ENCODE data around the gene TTC28.

TTC28 gene

DNA sequence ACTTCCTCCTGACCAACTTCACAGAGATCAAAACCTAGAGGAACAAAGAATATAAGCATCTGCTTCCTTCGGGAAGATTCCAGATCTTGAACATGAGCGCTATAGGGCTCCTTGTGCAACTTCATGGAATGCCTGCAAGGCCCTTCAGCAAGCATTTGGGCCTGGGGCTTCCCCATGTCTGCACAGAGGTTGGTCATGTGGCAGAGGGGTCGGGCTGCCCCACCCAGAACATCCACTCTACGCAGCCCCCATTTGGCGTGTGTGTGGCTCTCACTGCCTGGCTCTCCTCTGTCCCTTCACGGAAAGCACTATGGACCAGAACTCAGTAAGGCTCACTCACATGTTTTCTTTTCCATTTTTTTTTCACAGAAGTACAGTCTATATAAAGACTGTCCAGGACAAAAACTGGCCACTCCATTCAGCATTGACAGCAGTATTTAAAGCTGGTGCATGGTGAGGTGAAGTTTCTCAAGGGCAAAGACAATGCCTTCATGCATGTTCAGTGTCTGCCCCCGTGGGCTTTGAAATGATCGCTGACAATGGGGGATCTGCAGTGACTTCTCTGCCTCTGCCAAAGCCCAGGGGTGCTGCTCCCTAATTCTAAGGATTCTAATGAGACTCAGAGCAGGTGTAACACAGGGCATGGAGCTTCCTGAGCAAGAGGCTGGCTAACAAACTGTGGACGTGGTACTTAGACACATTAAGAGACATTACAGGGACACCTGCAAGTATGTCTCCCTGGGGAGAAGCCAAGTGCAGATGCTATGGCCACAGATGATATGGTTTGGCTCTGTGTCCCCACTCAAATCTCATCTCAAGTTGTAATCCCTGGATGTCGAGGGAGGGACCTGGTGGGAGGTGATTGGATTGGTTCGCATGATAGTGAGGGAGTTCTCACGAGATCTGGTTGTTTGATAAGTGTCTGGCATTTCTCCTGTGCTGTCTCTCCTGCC, 694.0 kb downstream of the TTC28 start:
- POLR2A ChIA-PET: no interaction called here
- Histone ChIP-seq H3K9me3 (ENCODE audit: control insufficient read depth, insufficient read depth, low read depth, low read length) (no peaks in the 10 kb centered on the region), H3K27ac (ENCODE audit: extremely low read depth, low read depth, low read length) (no peak overlapping the region), H3K4me1 (ENCODE audit: control insufficient read depth, insufficient read depth, low read length) (peaks cover 5% of the 10 kb centered on the region), H3K4me3 (ENCODE audit: low read depth, low read length) (no peak overlapping the region), H3K36me3 (ENCODE audit: control insufficient read depth in 2 of 2, insufficient read depth in 1 of 2, low read length in 2 of 2) (peaks cover 0 to 61% of the 10 kb centered on the region in 2 experiments; a peak in 1 of 3 replicates)
- CTCF ChIA-PET: no interaction called here
- TF ChIP-seq ZNF266 (tag by site-specific recombination; IDR thresholded peaks at IDR 0.05; ENCODE audit: low read depth) (no peak), ZNF24 (tag by site-specific recombination; IDR thresholded peaks at IDR 0.05) (no peak), ZNF501 (tag by site-specific recombination; IDR thresholded peaks at IDR 0.05) (no peak), EGR2 (tag by site-specific recombination; IDR thresholded peaks at IDR 0.05; ENCODE audit: low read depth) (no peak), ZNF768 (tag by site-specific recombination; IDR thresholded peaks at IDR 0.05) (no peak), PRDM1 (tag by site-specific recombination; IDR thresholded peaks at IDR 0.05) (no peak), SCRT1 (tag by site-specific recombination; IDR thresholded peaks at IDR 0.05; ENCODE audit: borderline replicate concordance) (no peak), ZNF274 (IDR thresholded peaks at IDR 0.05; ENCODE audit: low read length) (no peak), ZNF274 (tag by site-specific recombination; IDR thresholded peaks at IDR 0.05; ENCODE audit: borderline replicate concordance) (no peak), SP2 (tag by site-specific recombination; IDR thresholded peaks at IDR 0.05) (no peak)
- TF ChIP-seq, protein P1, sequence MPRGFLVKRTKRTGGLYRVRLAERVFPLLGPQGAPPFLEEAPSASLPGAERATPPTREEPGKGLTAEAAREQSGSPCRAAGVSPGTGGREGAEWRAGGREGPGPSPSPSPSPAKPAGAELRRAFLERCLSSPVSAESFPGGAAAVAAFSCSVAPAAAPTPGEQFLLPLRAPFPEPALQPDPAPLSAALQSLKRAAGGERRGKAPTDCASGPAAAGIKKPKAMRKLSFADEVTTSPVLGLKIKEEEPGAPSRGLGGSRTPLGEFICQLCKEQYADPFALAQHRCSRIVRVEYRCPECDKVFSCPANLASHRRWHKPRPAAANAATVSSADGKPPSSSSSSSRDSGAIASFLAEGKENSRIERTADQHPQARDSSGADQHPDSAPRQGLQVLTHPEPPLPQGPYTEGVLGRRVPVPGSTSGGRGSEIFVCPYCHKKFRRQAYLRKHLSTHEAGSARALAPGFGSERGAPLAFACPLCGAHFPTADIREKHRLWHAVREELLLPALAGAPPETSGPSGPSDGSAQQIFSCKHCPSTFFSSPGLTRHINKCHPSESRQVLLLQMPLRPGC (tag by site-specific recombination; IDR thresholded peaks at IDR 0.05): no peak
- TF ChIP-seq, protein P2, sequence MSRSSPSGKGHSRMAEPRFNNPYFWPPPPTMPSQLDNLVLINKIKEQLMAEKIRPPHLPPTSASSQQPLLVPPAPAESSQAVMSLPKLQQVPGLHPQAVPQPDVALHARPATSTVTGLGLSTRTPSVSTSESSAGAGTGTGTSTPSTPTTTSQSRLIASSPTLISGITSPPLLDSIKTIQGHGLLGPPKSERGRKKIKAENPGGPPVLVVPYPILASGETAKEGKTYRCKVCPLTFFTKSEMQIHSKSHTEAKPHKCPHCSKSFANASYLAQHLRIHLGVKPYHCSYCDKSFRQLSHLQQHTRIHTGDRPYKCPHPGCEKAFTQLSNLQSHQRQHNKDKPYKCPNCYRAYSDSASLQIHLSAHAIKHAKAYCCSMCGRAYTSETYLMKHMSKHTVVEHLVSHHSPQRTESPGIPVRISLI (tag by site-specific recombination; IDR thresholded peaks at IDR 0.05): no peak
- TF ChIP-seq, protein P3, sequence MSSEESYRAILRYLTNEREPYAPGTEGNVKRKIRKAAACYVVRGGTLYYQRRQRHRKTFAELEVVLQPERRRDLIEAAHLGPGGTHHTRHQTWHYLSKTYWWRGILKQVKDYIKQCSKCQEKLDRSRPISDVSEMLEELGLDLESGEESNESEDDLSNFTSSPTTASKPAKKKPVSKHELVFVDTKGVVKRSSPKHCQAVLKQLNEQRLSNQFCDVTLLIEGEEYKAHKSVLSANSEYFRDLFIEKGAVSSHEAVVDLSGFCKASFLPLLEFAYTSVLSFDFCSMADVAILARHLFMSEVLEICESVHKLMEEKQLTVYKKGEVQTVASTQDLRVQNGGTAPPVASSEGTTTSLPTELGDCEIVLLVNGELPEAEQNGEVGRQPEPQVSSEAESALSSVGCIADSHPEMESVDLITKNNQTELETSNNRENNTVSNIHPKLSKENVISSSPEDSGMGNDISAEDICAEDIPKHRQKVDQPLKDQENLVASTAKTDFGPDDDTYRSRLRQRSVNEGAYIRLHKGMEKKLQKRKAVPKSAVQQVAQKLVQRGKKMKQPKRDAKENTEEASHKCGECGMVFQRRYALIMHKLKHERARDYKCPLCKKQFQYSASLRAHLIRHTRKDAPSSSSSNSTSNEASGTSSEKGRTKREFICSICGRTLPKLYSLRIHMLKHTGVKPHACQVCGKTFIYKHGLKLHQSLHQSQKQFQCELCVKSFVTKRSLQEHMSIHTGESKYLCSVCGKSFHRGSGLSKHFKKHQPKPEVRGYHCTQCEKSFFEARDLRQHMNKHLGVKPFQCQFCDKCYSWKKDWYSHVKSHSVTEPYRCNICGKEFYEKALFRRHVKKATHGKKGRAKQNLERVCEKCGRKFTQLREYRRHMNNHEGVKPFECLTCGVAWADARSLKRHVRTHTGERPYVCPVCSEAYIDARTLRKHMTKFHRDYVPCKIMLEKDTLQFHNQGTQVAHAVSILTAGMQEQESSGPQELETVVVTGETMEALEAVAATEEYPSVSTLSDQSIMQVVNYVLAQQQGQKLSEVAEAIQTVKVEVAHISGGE (tag by site-specific recombination; conservative IDR thresholded peaks at IDR 0.05; ENCODE audit: low read depth): no peak

DNA sequence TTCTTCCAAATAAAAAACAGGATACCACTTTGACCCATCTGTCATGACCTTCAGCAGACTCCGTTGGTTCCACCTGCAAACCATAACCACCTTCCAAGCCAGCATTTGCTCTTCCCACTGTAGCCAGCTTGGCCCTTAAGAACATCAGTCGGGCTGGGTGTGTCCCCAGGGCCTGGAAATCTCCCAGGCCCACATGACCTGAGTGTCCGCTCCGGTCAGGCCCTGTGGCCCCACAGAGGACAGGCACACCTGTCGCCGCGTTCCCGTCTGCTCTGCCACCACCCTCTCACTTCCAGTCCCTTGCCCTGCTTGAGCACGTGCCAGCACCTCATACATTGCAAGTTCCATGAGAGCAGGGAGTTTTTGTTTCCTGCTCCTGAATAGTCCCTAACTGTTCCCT, 694.9 kb downstream of the TTC28 start:
- H3K4me3 ChIP-seq (ENCODE audit: low read depth, low read length): no peak overlapping the region
- peaks cover 8% of the 10 kb centered on the region for H3K4me1 ChIP-seq (ENCODE audit: control insufficient read depth, insufficient read depth, low read length)
- ChIA-PET POLR2A (no interaction called here), CTCF (no interaction called here)
- no peak overlapping the region for H3K27ac ChIP-seq (ENCODE audit: extremely low read depth, low read depth, low read length)
- H3K36me3 ChIP-seq (ENCODE audit: control insufficient read depth in 2 of 2, insufficient read depth in 1 of 2, low read length in 2 of 2): peaks cover 0 to 59% of the 10 kb centered on the region in 2 experiments; a peak in 1 of 3 replicates
- no peaks in the 10 kb centered on the region for H3K9me3 ChIP-seq (ENCODE audit: control insufficient read depth, insufficient read depth, low read depth, low read length)
- no peak for TF ChIP-seq YY1 (tag by site-specific recombination; IDR thresholded peaks at IDR 0.05)
- TF ChIP-seq ZNF660 (tag by site-specific recombination; IDR thresholded peaks at IDR 0.05): no peak
- TF ChIP-seq ZNF335 (tag by site-specific recombination; conservative IDR thresholded peaks at IDR 0.05): no peak
- no peak for TF ChIP-seq ZBTB8A (tag by site-specific recombination; IDR thresholded peaks at IDR 0.05)
- TF ChIP-seq KLF1 (tag by site-specific recombination; IDR thresholded peaks at IDR 0.05): no peak
- no peak for TF ChIP-seq ZNF558 (tag by site-specific recombination; IDR thresholded peaks at IDR 0.05)
- TF ChIP-seq, protein P3 (tag by site-specific recombination; conservative IDR thresholded peaks at IDR 0.05; ENCODE audit: low read depth): no peak
- TF ChIP-seq ZNF24 (tag by site-specific recombination; IDR thresholded peaks at IDR 0.05): no peak
- no peak for TF ChIP-seq ZNF433 (tag by site-specific recombination; IDR thresholded peaks at IDR 0.05; ENCODE audit: low read depth)
- TF ChIP-seq ZNF157 (tag by site-specific recombination; IDR thresholded peaks at IDR 0.05): no peak
- TF ChIP-seq ZEB2 (tag by site-specific recombination; IDR thresholded peaks at IDR 0.05): no peak
- TF ChIP-seq ZNF155 (tag by site-specific recombination; IDR thresholded peaks at IDR 0.05): no peak
- no peak for TF ChIP-seq ZNF510 (tag by site-specific recombination; IDR thresholded peaks at IDR 0.05; ENCODE audit: insufficient replicate concordance)
- TF ChIP-seq GLI2 (tag by site-specific recombination; IDR thresholded peaks at IDR 0.05; ENCODE audit: borderline replicate concordance, low read depth): no peak
- TF ChIP-seq ZNF768 (tag by site-specific recombination; IDR thresholded peaks at IDR 0.05): no peak

All from HEK293 (cell line).